ENCODE measurements around the gene TMEM229B.
A peak's percentile ranks its signal among the peaks of the same experiment; 100 is the strongest.

TMEM229B gene

GRCh38 chr14:67514650-67515385, 26.3 kb upstream of the TMEM229B start:
- peak; percentile 45 for DNase-seq

DNA sequence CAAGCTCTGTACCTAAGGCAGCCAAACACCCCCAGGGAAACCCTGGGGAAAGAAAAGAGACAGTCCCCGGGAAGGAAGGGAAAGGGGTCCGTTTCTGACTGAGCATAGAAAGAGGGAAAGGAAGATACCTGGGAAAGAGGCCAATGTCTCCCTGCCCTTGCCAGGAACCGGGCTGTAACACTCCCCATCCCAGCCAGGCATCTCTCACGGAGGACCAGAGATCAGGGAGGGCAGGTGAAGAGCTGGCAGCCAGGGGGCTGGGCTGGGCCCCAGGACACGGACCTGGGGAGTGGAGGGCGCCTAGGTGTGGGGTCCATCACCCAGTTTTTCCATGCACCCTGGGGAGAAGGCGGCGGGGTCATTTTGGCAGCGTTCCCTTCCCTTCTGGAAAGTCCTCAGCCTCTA, 25.7 kb upstream of the TMEM229B start:
- no peak for DNase-seq

DNA sequence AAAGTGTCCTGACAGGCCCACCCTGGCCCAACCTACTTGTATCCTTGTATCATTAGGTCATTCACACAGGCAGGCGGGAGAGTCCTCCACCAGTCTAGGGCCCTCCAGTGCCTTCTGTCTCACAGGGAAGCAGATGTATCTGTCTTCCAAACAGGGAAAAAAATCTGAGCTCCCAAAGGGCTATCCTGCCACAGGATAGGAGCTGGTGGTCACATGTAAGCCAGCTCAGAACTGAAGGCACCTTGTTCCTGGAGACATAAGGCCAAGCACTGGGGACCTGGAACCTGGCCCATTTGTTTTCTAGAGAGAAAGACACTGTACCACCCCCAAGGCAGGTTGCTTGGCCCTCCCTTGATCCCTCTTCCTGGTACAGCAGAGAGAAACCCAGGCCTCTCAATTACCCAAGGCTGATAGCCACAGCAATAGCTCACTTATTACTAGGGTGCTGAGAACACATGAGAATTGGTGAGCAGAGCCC, 25.1 kb upstream of the TMEM229B start:
- DNase-seq: no peak

- no peak for DNase-seq
These were observed 24.2 kb upstream of the TMEM229B start for GRCh38 chr14:67512463-67513310.

DNA sequence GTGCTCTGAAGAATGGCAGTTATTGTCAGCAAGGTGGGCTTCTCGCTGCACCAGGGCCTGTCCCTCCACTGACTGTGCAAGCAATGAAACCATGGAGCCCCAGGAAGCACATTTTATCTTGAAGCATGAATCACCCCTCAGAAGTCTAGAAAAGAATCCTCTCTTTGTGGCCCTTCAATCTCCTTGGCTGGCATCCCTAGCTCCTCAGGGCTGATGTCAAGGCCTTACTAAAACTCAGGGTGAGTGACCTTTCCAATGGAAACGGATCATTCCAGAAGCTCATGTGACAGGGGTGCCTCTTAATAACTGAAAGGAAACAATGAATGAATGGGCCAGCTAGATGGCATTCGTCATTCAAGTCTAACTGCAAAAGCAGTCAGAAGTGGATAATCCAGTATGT, 22.3 kb upstream of the TMEM229B start:
- DNase-seq: no peak

DNA sequence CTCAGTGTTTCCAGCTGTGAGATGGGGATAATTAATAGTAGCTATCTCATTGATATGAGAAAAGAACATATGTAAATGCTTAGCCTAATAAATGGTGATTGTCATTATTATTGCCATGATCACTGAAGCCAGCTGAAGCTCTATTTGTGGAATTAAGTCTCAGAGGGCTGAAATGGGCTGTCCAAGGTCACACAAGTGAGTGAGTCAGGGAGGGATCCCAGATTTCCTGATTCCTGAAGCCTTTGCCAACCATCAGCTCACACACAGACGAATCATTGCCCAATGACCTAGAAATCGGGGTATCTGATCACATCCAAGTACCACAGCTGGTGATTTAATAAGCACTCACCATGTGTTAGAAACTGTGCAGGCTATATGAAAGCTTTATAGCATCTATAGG, 21.6 kb upstream of the TMEM229B start:
- no peak for DNase-seq

DNA sequence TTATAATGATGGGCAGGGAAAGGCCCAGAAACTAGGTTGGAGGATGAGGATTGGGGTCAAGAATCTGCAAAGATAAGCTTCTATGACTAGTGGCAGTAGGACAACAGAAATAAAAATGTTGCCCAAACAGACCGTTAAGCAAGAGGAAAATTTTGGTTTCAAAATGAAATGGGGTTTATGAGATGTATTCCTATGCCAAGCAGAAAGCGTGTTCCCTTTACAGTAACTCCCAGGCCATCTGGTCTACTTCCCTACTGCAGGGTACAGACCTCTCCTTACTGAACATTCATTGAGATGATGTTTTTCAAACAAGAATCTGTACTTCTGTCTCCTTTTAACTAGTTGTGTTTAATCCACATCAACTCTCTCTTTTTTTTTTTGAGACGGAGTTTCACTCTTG, 20.4 kb upstream of the TMEM229B start:
- DNase-seq: no peak

DNA sequence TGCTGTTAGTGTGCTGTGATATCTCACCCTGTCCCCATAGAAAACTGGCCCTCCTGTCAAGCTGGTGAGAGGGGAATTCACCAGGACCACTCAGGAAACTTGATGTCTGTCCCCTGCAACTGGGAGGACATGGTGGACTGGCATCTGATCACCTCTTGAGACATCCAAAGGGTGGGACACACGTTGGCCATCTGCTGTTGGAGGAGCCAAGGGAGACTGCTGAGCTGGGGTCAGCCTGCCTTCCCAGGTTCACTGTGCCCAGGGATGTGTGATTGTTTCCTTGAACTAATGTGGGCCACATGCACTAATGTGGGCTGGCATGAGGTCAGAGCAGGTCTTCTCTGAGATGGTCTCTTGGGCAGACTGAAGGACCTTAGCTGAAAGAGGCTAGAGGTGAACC, 16.7 kb upstream of the TMEM229B start:
- no peak for DNase-seq

DNA sequence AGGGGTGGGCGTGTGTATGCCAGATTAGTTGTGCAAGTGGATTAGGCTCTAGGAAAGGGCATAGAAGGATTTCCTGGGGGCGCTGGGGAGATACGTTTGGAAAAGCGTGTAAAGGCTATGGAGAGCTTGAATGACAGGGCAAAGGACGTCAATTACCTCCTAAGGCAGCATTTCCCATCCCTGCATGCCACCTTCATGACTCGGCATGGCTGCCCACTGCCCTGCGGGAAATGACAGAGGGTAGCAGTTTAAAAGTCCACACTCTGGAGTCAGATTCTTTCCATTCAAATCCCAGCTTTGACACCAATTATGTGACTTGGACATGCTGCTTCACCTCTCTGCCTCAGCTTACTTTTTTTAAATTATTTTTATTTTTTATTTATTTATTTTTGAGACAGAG, 14.8 kb upstream of the TMEM229B start:
- no peak for DNase-seq

GRCh38 chr14:67502867-67503266, 14.3 kb upstream of the TMEM229B start:
- no peak for DNase-seq

GRCh38 chr14:67501670-67502069, 13.1 kb upstream of the TMEM229B start:
- no peak for DNase-seq

DNA sequence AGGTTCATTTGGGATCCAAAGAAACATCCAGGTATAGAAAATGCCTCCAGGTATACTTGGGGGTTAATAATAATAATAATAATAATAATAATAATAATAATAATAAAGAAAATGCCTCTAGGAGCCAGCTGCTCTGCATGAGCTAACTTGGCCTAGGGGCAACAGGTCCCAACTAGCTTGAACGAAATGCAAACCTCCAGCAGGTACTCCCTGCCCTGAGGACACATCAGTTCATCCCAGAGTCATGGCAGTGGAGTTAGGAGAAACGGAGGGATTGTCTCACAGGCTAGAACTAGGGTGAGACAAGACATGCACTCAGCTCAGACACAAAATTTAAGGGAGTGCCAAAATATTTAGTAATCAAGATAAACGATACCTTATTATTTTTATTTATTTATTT, 12.5 kb upstream of the TMEM229B start:
- no peak for DNase-seq

- DNase-seq: no peak
These were observed 9.2 kb upstream of the TMEM229B start for GRCh38 chr14:67497716-67498115.

GRCh38 chr14:67497216-67497615, 8.7 kb upstream of the TMEM229B start:
- DNase-seq: no peak

DNA sequence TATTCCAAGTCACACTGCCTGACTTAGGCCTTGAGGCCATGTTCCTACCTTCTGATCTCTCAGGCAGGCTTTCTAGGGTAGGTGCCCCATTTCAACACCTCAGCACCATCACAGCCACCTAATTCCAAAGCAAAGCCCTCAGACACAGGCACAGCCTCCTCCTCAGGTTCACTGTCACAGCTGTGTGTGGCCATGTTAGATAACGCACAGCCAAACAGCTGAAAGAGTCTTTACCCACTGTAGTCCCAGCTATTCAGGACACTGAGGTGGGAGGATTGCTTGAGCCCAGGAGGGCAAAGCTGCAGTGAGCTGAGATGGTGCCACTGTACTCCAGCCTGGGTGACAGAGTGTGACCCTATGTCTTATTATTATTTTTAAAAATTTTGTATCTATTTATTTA, 7.3 kb upstream of the TMEM229B start:
- no peak for DNase-seq

DNA sequence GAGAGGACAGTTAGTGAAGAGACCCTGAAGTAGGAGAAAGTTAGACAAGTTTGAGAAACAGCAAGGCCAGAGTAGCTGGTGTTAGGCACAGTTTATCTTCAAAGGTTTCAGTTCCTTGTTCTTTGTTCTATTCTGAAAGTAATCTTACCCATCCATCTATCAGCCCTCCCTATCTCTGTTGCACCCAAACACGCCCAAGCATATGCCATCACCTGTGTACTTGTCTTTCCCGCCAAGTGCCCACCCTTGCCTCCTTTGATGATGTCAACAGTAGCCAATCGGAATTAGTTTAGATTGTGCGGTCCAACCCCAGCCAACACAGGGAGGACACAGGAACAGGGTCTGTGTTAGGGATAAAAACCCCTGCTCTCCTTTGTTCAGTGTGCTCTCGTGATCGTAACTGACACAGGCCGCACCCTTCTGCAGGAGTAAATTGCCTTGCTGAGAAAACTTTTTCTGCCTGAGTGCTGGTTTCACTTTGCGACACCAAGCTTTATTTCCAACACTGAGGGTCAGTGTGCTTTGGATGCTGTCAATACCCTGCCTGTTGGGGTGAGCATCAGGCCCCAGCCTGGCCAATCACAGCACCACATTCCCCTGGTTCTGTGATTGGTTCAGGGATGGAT, 4.7 kb upstream of the TMEM229B start:
- no peak for DNase-seq

DNA sequence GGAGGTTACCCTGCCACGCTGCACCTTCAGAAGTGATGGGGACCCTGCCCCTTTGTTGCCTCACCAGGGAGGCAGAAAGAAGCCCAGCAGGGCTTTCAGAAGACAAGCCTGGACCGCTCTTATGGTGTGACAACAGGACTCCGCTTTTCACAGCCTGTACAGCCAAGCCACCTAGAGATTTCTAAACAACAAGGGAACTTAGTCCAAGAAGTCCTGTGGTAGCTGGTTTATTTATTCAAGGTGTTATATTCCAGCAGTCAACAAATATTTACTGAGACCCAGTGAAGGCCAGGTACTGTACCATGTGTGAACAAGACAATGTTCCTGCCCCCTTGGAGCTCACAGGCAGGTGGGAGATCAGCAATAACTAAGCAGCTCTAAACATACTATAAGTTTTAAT, 4.0 kb upstream of the TMEM229B start:
- DNase-seq: peak; percentile 36

DNA sequence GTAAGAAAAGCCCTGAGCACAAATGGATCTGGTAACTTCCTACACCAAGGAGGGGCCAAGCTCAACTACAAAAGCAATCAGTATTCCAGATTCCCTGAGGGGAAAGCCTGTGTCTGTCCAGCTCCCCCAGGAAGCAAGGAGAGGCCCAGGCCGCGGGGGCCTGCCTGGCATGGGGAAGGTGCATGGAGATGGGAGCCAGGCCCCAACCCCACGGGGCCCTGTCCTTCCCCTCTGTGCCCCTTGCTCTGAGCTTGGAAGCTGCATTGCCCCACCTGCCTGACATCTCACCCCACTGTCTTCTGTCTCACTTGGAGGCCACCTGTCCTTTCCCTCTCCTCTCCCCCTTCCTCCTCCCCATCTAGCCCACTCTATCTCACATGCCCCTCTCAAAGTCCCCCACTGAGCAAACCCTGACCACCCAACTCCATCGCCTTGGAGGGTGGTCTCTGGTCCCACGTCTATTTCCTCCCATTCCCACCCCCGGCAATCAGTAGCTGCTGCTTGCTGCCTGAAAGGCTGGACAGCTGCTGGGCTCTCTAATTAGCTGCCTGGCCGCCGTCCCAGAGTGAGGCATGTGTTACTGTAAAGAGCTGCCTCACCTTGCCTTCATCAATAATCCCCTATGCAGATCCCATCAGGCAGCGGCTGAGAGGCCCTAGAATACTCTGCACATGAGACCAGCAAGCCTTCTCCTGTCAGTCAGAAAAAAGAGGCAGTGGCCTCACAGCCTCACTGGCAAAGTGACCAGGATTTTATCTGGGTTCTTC, 3.4 kb upstream of the TMEM229B start:
- DNase-seq: peak; percentile 75

DNA sequence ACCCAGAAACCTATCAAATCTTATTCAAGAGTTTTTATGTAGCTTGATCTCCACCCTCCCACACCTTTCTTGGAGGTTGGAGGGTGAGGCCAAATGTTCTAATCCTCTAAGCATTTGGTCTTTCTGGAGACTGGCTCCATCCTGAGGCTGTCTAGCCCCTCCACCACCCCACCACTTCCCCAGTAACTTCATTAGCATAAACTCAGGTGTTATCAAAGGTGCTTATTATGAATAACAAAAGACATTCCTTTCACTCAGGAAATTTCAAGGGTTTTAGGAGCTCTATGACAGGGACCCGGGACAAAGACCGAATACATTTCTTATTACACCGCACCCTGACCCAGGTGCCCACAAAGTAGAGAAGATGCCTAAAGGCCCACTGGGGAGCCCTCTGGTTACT, 2.8 kb upstream of the TMEM229B start:
- no peak for DNase-seq

DNA sequence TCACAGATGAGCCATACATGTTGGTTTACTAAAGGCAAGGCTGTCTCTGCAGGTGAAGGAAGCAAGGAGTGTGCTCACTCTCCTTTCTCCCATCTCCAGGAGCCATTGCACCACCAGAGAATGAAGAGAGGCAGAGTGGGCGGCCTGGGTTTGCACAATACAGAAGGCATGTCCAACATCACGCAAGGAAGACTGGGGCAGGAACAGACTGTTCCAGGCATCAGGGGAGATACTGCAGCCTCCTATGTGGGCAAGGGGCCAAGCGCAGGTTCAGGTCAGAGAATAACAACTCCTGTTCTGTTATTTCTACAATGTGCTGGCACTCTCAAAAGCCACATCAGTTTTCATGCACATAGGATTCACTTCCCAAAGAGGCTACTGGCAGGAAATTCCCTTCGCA, 1.7 kb upstream of the TMEM229B start:
- DNase-seq: no peak

DNA sequence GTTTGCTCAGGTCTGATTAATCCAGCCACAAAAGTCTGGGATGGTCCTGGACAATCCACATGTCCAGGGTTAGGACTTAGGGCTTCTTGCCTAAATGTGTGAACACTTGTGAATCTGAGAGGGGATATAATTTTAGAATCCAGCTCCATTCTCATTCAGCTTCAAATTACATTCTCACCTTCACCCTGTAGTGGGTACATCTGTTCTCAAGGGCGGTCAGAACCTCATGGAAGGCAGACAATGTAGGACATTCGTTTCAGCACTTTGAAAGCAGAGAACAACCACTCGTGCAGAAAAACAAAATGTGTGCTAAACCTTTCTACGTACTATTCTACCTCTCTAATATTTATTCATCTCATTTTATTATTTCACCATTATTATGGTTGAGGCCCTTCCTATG, 1.2 kb downstream of the TMEM229B start:
- DNase-seq: no peak

DNA sequence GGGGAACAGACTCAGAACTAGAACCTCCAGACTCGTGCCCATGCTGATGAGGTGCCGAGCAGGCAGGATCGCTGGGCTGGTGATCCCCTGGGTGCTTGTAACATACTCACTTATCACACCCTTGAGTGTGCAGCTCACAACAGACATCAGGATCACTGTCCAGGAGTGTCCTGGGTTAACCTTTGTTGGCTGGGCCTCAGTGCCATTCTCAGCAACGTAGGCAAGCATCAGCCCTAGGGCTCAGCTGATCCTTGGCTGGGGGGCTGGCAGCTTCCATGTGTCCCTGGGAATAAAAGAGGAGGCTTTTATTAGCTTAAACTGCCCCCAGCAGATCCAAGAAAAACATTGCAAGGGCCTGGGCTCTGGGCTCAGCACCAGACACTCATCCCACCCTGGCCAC, 1.6 kb downstream of the TMEM229B start:
- DNase-seq: no peak

- DNase-seq: no peak
These were observed 2.9 kb downstream of the TMEM229B start for GRCh38 chr14:67485501-67486095.
